Measurements from ENCODE around the gene NPAS3. TPM values are rescaled to one million over a fixed set of nuclear protein-coding genes. Genes with fewer than 3 reads are reported as not detected.

Gene NPAS3
- total RNA-seq, 4 donors from 2014 or later, result 0.19 to 2.1 (median 1.7) TPM; not detected in 1

DNA sequence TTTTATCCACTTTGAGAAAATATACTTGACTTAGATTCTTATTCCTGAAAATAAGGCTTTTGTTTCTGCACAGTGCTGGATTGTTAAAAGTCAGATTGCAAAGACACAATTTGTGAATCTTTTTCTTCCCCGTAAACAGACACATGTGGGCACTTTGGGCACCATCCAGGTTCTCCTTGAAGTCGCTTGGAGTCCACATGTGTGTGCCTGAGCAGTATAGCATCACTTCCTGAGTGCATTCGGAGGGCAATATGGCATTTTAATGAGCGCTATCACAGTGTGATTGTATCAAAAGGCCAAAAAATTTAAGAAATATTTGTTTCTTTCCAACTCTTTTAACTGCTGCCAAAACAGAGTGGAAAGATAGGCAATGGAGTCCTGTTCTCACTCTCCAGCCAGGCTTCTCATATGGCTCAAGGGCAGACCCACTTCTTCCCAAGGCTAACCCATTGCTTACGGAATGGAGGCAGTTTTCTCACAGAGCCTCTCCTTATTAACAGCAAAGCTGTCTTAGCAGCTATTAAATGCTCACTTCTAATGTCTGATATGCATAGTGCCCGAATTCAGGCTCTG lies 615.1 kb downstream of the NPAS3 start:
- no peaks in the 10 kb centered on the region for H3K27me3 ChIP-seq
- no peaks in the 10 kb centered on the region for H3K36me3 ChIP-seq
- H3K4me3 ChIP-seq, result no peak overlapping the region
- H3K4me1 ChIP-seq, result no peaks in the 10 kb centered on the region
- no peak overlapping the region for H3K27ac ChIP-seq
- DNase-seq, result no peak
- TF ChIP-seq, protein P1, sequence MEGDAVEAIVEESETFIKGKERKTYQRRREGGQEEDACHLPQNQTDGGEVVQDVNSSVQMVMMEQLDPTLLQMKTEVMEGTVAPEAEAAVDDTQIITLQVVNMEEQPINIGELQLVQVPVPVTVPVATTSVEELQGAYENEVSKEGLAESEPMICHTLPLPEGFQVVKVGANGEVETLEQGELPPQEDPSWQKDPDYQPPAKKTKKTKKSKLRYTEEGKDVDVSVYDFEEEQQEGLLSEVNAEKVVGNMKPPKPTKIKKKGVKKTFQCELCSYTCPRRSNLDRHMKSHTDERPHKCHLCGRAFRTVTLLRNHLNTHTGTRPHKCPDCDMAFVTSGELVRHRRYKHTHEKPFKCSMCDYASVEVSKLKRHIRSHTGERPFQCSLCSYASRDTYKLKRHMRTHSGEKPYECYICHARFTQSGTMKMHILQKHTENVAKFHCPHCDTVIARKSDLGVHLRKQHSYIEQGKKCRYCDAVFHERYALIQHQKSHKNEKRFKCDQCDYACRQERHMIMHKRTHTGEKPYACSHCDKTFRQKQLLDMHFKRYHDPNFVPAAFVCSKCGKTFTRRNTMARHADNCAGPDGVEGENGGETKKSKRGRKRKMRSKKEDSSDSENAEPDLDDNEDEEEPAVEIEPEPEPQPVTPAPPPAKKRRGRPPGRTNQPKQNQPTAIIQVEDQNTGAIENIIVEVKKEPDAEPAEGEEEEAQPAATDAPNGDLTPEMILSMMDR (IDR thresholded peaks at IDR 0.05), result no peak
- TF ChIP-seq POLR2A (IDR thresholded peaks at IDR 0.05), result no peak
- H3K9me3 ChIP-seq, result no peaks in the 10 kb centered on the region

DNA sequence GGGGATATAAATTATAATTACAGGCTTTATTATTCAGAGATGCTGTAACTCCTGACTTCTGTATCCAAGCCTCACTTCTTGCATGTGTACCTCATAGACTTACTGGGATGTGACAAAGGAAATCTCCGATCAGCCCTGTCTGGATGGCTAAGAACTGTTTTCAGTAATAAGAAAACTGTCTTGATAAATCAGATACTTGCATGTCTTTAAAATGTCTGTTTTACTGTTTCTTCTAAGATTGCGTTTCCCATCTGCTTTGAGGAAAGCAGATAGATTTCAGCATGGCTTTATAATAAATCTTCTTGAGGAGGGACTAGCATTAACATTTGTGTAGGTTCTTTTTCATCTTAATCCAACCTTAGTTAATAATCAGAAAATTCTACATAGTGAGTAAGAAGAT lies 616.3 kb downstream of the NPAS3 start:
- TF ChIP-seq, protein P1 (IDR thresholded peaks at IDR 0.05), result no peak
- TF ChIP-seq POLR2A (IDR thresholded peaks at IDR 0.05), result no peak
- no peaks in the 10 kb centered on the region for H3K4me1 ChIP-seq
- no peak for DNase-seq
- H3K27me3 ChIP-seq, result no peaks in the 10 kb centered on the region
- no peak overlapping the region for H3K4me3 ChIP-seq
- H3K27ac ChIP-seq, result no peak overlapping the region
- H3K36me3 ChIP-seq, result no peaks in the 10 kb centered on the region
- no peaks in the 10 kb centered on the region for H3K9me3 ChIP-seq

DNA sequence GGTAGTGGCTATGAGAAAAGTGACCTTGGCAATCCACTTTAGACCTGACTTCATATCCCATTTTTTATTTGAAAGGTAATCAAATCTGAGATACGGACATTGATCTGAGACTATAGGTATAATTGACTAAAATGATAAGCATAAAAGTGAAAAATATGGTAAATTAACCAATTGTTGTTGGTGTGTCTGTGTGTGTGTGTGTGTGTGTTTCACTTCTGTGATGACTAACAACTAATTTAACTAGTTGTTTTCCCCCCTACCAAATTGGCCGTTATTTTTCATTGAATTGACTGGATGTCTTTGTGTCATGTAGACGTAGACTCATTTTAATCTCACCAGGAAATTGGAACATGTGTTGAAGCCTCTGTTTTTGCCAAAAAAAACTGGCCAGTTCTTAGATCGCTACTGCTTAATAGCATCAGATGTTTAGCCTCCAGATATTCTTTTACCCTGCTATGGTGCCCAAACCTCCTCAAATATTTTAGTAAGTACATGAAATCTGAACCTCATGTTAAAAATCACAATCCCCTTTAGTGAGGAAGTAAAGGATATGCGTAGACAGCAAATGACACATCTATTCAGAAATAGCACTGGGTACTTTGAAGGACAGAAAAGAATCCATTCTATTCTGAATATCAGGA lies 617.2 kb downstream of the NPAS3 start:
- DNase-seq, result no peak
- Histone ChIP-seq H3K36me3 (no peaks in the 10 kb centered on the region), H3K4me1 (no peaks in the 10 kb centered on the region), H3K9me3 (no peaks in the 10 kb centered on the region), H3K27me3 (no peaks in the 10 kb centered on the region), H3K4me3 (no peak overlapping the region), H3K27ac (no peak overlapping the region)
- TF ChIP-seq, protein P1 (IDR thresholded peaks at IDR 0.05), result no peak
- no peak for TF ChIP-seq POLR2A (IDR thresholded peaks at IDR 0.05)

DNA sequence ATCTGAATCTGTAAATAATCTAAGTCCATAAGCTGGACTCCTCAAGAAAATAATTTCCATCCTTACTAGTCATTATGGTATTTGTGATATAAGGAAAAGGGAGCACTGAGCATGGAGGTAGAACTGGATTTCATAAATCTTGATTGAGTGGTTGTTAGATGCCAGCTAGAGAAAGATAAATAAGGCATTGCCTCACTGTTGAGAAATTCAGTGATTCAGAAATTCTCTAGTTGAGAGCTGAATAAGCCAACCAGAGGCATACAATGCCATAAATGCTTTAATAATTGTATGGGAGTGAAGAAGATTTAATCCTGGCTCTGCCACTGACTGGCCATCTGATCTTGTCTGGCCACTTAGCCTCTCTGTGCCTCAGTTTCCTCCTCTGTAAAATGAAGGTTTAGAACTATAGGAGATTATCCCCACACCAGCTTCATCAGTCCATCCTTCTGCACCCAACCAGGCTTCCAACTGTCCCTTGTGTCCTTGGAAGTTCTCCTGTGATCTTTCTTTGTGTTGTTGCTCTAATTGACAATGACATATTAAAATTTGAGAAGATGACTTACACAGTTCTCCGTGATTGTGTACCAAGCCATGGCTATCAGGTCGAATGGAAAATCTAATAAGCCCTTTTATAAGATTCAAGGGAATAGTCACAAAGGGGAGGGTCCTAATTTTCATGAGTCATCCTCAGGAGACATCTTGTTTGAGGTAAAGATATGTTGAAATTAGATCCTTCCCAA lies 617.9 kb downstream of the NPAS3 start:
- no peak overlapping the region for H3K27ac ChIP-seq
- H3K4me3 ChIP-seq, result no peak overlapping the region
- no peaks in the 10 kb centered on the region for H3K27me3 ChIP-seq
- TF ChIP-seq, protein P1 (IDR thresholded peaks at IDR 0.05), result no peak
- no peak for TF ChIP-seq POLR2A (IDR thresholded peaks at IDR 0.05)
- H3K36me3 ChIP-seq, result no peaks in the 10 kb centered on the region
- no peaks in the 10 kb centered on the region for H3K9me3 ChIP-seq
- H3K4me1 ChIP-seq, result no peaks in the 10 kb centered on the region
- no peak for DNase-seq

DNA sequence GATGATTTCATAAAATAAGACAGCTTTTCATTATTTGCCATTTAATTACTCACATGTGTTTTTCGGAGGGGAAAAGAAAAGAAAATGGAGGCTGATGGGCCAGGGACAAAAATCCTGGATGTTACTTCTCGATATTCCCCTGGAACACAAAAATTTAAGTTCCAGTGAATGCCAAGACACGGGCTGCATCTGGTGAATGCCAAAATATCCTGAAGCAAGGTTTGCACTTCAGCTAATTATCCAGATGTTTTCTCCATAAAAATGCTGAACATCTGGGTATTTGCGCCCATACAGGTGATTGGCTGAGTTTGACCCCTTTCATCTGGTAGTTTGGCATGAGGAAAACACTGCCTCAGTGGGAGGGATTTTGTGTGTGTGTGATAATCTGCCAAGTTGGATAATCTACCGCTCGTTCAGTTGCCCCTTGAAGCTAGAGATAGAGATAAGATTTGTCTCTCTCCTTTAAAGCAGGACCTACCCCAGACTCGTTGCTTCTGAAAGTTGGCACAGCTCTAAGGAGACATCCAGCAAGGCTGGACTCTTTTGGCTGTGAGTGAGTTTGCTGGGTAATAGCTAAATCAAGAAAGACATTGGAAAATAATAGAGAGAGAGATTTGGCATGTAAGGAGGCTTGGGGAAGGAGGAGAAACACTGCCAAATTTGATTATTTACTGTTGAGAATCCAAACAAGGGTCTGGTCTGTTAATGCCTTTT lies 622.2 kb downstream of the NPAS3 start:
- no peaks in the 10 kb centered on the region for H3K36me3 ChIP-seq
- no peak for DNase-seq

More for the DNA sequence above, 622.2 kb downstream of the NPAS3 start:
- Histone ChIP-seq H3K27ac (no peak overlapping the region), H3K4me3 (no peak overlapping the region), H3K27me3 (no peaks in the 10 kb centered on the region), H3K9me3 (no peaks in the 10 kb centered on the region), H3K4me1 (no peaks in the 10 kb centered on the region)
- TF ChIP-seq POLR2A (IDR thresholded peaks at IDR 0.05), result no peak
- TF ChIP-seq, protein P1 (IDR thresholded peaks at IDR 0.05), result no peak
